ENCODE data around the gene JOSD2. TPM values are rescaled to one million over a fixed set of nuclear protein-coding genes. Genes with fewer than 3 reads are reported as not detected.
A peak's percentile ranks its signal among the peaks of the same experiment; 100 is the strongest.

Gene JOSD2
- total RNA-seq (2022) (27.7 and 27.9 TPM in 2 replicates), Bru-seq, nascent RNA (percentile 36 among the genes with signal in this experiment), BruChase-seq, experiment 1, labeled RNA remaining after a 2-hour chase (percentile 42 among the genes with signal in this experiment), BruChase-seq, experiment 2, labeled RNA remaining after a 6-hour chase (percentile 45 among the genes with signal in this experiment)
- long read RNA-seq, transcript JOSD2-205 (5 exons, 802 nt), result minor isoform, 8 of 47 reads
- long read RNA-seq, transcript JOSD2-204 (5 exons, 996 nt), result major isoform, 26 of 47 reads
- long read RNA-seq, partial matches to known transcripts, result 5 of 47 reads
- long read RNA-seq, other reads (novel, unspliced or antisense), result 6 of 47 reads

DNA sequence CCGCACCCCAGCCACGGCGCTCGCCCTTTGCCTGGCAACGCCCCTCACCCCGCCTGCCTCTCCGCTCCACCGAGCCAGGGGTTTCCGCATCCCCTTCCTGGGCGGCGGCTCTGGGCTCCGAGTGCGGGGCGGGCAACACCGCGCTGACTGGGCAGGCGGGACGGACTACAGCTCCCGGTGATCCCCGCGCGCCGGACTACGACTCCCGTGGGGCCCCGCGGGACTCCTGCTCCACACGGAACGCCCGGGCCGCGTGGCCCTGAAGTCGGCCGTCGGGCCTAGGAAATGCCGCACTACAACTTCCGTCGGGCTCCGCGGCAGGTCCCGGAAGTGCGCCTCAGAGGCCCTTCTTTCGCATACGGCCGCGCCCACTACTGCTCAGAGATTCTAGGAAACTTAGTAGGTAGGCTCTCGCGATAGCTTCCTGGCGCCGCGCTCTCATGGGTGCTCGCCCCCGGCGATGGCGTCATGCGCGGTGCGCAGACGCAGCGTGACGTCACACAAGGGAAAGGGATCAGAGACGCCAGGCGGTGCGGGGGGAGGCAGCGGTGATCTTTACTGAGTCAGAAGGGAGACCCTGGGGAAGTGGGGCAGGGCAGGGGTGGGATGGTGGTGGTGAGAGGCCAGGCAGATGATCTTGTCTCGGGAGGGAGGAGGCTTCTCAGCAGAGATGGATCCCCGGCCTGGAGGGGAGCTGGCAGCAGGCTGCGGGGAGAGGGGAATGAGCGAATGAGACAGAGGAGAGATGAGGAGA lies at the start of gene JOSD2:
JOSD2 (minus strand) TSS at position 123 of the 754 bp plus-strand sequence. CDS start 760 bp downstream, outside the sequence.
- Mint-ChIP-seq H3K4me1 (ENCODE audit: low read depth, unreplicated experiment) (peaks cover 7% of the 10 kb centered on the region), H3K4me3 (ENCODE audit: unreplicated experiment) (peak within 1 kb of the TSS; percentile 76), H3K27ac (ENCODE audit: unreplicated experiment) (peak within 1 kb of the TSS; percentile 89), H3K9me3 (ENCODE audit: unreplicated experiment) (no peaks in the 10 kb centered on the region), H3K36me3 (ENCODE audit: insufficient read depth, unreplicated experiment) (peaks cover 12% of the 10 kb centered on the region), H3K27me3 (ENCODE audit: insufficient read depth, unreplicated experiment) (no peaks in the 10 kb centered on the region)
- no peaks in the 10 kb centered on the region for H3K27me3 ChIP-seq (replicated peaks; ENCODE audit: control insufficient read depth, insufficient read depth, low read length)
- DNase-seq, result peak; percentile 98 to 99
- intact Hi-C loops (cut with micrococcal nuclease; ENCODE audit: unreplicated experiment), result loop anchor here (1.0 kb wide), 1 partner anchor 35 kb away; the partner anchor contains the start of genes EMC10 and GARIN5A
- POLR2A ChIA-PET, result interaction anchor here (0.6 to 1.2 kb wide), 9 partner anchors 10 to 1210 kb away, joined by 3 to 10 read pairs (median 4); partner anchors contain the start of gene KCNC3
- H3K4me1 ChIP-seq, result peaks cover 4% of the 10 kb centered on the region; the same call in 1 of the 2 replicates
- no peaks in the 10 kb centered on the region for H3K9me3 ChIP-seq
- TF ChIP-seq CTCF (IDR thresholded peaks at IDR 0.05; ENCODE audit: insufficient read depth in 1 of 2, low read depth in 1 of 2, low read length in 1 of 2, severe bottlenecking in 1 of 2, unreplicated experiment in 1 of 2), result no peak
- CTCF ChIA-PET, result interaction anchor here (0.5 to 1.8 kb wide), 12 partner anchors 9 to 307 kb away, joined by 3 to 11 read pairs (median 6); no protein-coding TSS in a partner anchor
- no TSS peak for BruUV-seq (replicated peaks)
- H3K36me3 ChIP-seq (ENCODE audit: control insufficient read depth, insufficient read depth, low read length), result no peaks in the 10 kb centered on the region
- peak within 1 kb of the TSS; percentile 58 for H3K4me3 ChIP-seq (ENCODE audit: low read depth, low read length)

DNA sequence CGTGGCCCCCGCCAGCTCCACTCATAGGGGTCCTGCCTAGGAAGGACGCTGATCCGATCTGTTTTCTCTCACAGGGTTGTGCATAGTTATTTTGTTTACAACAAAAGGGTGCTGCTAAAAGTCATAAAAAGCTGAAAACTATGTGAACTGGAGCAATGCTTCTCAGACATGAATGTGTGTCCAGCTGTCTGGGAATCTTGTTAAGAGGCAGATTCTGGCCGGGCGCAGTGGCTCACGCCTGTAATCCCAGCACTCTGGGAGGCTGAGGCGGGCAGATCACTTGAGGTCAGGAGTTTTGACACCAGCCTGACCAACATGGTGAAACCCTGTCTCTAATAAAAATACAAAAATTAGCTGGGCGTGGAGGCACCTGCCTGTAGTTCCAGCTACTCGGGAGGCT lies 48.6 kb upstream of the JOSD2 start:
- no peaks in the 10 kb centered on the region for H3K36me3 ChIP-seq (ENCODE audit: control insufficient read depth, insufficient read depth, low read length)
- no peaks in the 10 kb centered on the region for H3K9me3 Mint-ChIP-seq (ENCODE audit: unreplicated experiment)

More for the DNA sequence above, 48.6 kb upstream of the JOSD2 start:
- H3K27ac Mint-ChIP-seq (ENCODE audit: unreplicated experiment), result no peak overlapping the region
- ChIA-PET POLR2A (no interaction called here), CTCF (interaction anchor here (0.6 kb wide), 1 partner anchor 16 kb away, joined by 7 read pairs; no protein-coding TSS in a partner anchor)
- no peak overlapping the region for H3K4me3 Mint-ChIP-seq (ENCODE audit: unreplicated experiment)
- TF ChIP-seq CTCF (IDR thresholded peaks at IDR 0.05; ENCODE audit: insufficient read depth in 1 of 2, low read depth in 1 of 2, low read length in 1 of 2, severe bottlenecking in 1 of 2, unreplicated experiment in 1 of 2), result no peak
- H3K27me3 ChIP-seq (replicated peaks; ENCODE audit: control insufficient read depth, insufficient read depth, low read length), result no peaks in the 10 kb centered on the region
- H3K4me1 Mint-ChIP-seq (ENCODE audit: low read depth, unreplicated experiment), result peaks cover 6% of the 10 kb centered on the region
- no peak overlapping the region for H3K4me3 ChIP-seq (ENCODE audit: low read depth, low read length)
- no peaks in the 10 kb centered on the region for H3K36me3 Mint-ChIP-seq (ENCODE audit: insufficient read depth, unreplicated experiment)
- peaks cover 11% of the 10 kb centered on the region for H3K4me1 ChIP-seq
- BruUV-seq (replicated peaks), result no TSS peak
- no peak for DNase-seq
- intact Hi-C loops (cut with micrococcal nuclease; ENCODE audit: unreplicated experiment), result no loop called here
- no peaks in the 10 kb centered on the region for H3K9me3 ChIP-seq
- peaks cover 21% of the 10 kb centered on the region for H3K27me3 Mint-ChIP-seq (ENCODE audit: insufficient read depth, unreplicated experiment)

Measured in Caco-2 (cell line).